Right renal cortex interstitium (tissue), 3 donors: ENCODE results near the gene ZNF816. TPM values are rescaled to one million over a fixed set of nuclear protein-coding genes. Genes with fewer than 3 reads are reported as not detected.
"Not testable (repeated sequence)": the region's sequence is repeated elsewhere in the genome, so short reads cannot be mapped to it uniquely, and the experiment has no call there.

ENCODE experiments used
- DNase-seq, 3 donors: peaks; one replicate each; pipeline ENCODE4 v3.0.0-alpha.2; 2013; ENCODE audit warnings: low read depth in 3 of 3, low spot score in 2 of 3
- polyA plus RNA-seq, 3 donors: library from polyadenylated mRNA; unstranded; fragments of 120-200 nt; gene quantifications; one replicate each; pipeline ENCODE4 v1.2.1, GENCODE V29; 2013; ENCODE audit not compliant: insufficient read length in 3 of 3

The ZNF816 gene
- polyA plus RNA-seq, 3 donors = 14.4 to 18.5 (median 16.0) TPM

GRCh38 chr19:52936151-52936953 lies 26.3 kb downstream of the ZNF816 start:
- DNase-seq = no peak

GRCh38 chr19:52935434-52935833 lies 27.2 kb downstream of the ZNF816 start:
- no peak for DNase-seq

- DNase-seq = not testable (repeated sequence)
Measured at GRCh38 chr19:52924641-52925040, 38.0 kb downstream of the ZNF816 start.

GRCh38 chr19:52923778-52924593 lies 38.7 kb downstream of the ZNF816 start:
- DNase-seq = no peak

GRCh38 chr19:52922841-52923777 lies 39.6 kb downstream of the ZNF816 start, which contains the start of gene ZNF888:
Gene ZNF888, minus strand, starts transcription at chr19:52923428. Its CDS starts 5,555 bp downstream, at chr19:52917873.
- DNase-seq = no peak

GRCh38 chr19:52917531-52917930 lies 45.1 kb downstream of the ZNF816 start:
- no peak for DNase-seq

- DNase-seq = no peak
Measured at GRCh38 chr19:52910648-52911047, 52.0 kb downstream of the ZNF816 start.

GRCh38 chr19:52904052-52904780 lies 58.5 kb downstream of the ZNF816 start:
- DNase-seq = not testable (repeated sequence)

GRCh38 chr19:52901842-52902241 lies 60.8 kb downstream of the ZNF816 start:
- DNase-seq = no peak

Other genes starting within 250 kb of the ZNF816 start
- gene ZNF611, start 227.8 kb downstream of the ZNF816 start, polyA plus RNA-seq = 10 to 100 TPM; 15.3 to 16.7 (median 16.5) TPM
- gene ZNF600, start 176.1 kb downstream of the ZNF816 start, polyA plus RNA-seq = 1 to 10 TPM; 5.7 to 9.5 (median 7.1) TPM
- gene ZNF28, start 141.2 kb downstream of the ZNF816 start, polyA plus RNA-seq = 10 to 100 TPM; 22.8 to 26.6 (median 24.6) TPM
- gene ZNF468, start 105.3 kb downstream of the ZNF816 start, polyA plus RNA-seq = 10 to 100 TPM; 35.2 to 36.3 (median 35.5) TPM
- gene ZNF320, start 65.2 kb downstream of the ZNF816 start, polyA plus RNA-seq = 10 to 100 TPM; 15.7 to 20.1 (median 18.0) TPM
- 10 to 100 TPM; 11.9 to 12.0 (median 12.0) TPM for gene ZNF888, start 39.5 kb downstream of the ZNF816 start, polyA plus RNA-seq
- not detected for gene ERVV-1, start 51.0 kb upstream of the ZNF816 start, polyA plus RNA-seq
- gene ERVV-2, start 81.9 kb upstream of the ZNF816 start, polyA plus RNA-seq = under 1 TPM in 2 of 3 donors, not detected in 1; 0.07 to 0.16 TPM
- gene ZNF160, start 140.5 kb upstream of the ZNF816 start, polyA plus RNA-seq = 10 to 100 TPM; 36.0 to 40.2 (median 38.9) TPM
- gene ZNF415, start 170.0 kb upstream of the ZNF816 start, polyA plus RNA-seq = 10 to 100 TPM; 23.9 to 28.3 (median 27.0) TPM
- 10 to 100 TPM; 10.3 to 11.4 (median 11.0) TPM for gene ZNF347, start 196.2 kb upstream of the ZNF816 start, polyA plus RNA-seq
- 10 to 100 TPM in 1 of 3 donors, 1 to 10 TPM in 2; 5.7 to 10.9 (median 9.0) TPM for gene ZNF665, start 230.5 kb upstream of the ZNF816 start, polyA plus RNA-seq